HEK293T (cell line): Measurements from ENCODE around the gene ADSS1.

ENCODE experiments used
- L3MBTL2 ChIP-seq: fragments of 450-650 bp; conservative IDR thresholded peaks from 2 replicates; pipeline ENCODE4 v1.6.1; 2016; ENCODE audit warnings: mild to moderate bottlenecking
- SP1 ChIP-seq: fragments of 450-650 bp; IDR thresholded peaks from 2 replicates; pipeline ENCODE4 v1.6.1; 2017
- SUZ12 ChIP-seq: fragments of 450-650 bp; IDR thresholded peaks from 2 replicates; pipeline ENCODE4 v1.6.1; 2016; ENCODE audit warnings: mild to moderate bottlenecking
- TARDBP ChIP-seq: fragments of 450-650 bp; IDR thresholded peaks from 2 replicates; pipeline ENCODE4 v1.6.1; 2016
- ZNF384 ChIP-seq: fragments of 450-650 bp; IDR thresholded peaks from 2 replicates; pipeline ENCODE4 v1.6.1; 2016

- no peak for TF ChIP-seq SUZ12
- TF ChIP-seq ZNF384 = no peak
- no peak for TF ChIP-seq SP1
- no peak for TF ChIP-seq L3MBTL2
- no peak for TF ChIP-seq TARDBP
Observed at GRCh38 chr14:104704252-104704651, 19.8 kb upstream of the ADSS1 start.
